Caco-2 (cell line): ENCODE measurements around the gene PRDM15. TPM values are rescaled to one million over a fixed set of nuclear protein-coding genes. Genes with fewer than 3 reads are reported as not detected.

Experiments
- BruUV-seq: library from RNA; stranded (reverse); fragments of 400-500 nt; replicated peaks from 2 replicates; lab custom pipeline; 2021; lab: Mats Ljungman, UMichigan
- CTCF ChIA-PET: fragments of 300-600 bp; sonication (Branson Sonifier 250); formaldehyde crosslinking; loops from one replicate; lab custom pipeline; 2022; ENCODE audit warnings: antibody characterized with exemption; lab: Charles Lee
- POLR2A ChIA-PET: fragments of 300-600 bp; sonication (Branson Sonifier 250); formaldehyde crosslinking; loops from one replicate; lab custom pipeline; 2022; ENCODE audit warnings: antibody characterized with exemption; lab: Charles Lee
- DNase-seq, 2 experiments: peaks; one replicate each; pipeline versions ENCODE4 v3.0.0 to v3.0.0-alpha.2; 2020 to 2022
- H3K27me3 ChIP-seq: replicated peaks from 2 replicates; pipeline ENCODE4 v1.6.0; 2011; ENCODE audit warnings: low read length; ENCODE audit not compliant: control insufficient read depth, insufficient read depth
- H3K36me3 ChIP-seq: 2 replicates; pipeline ENCODE4 v1.5.1; 2011; ENCODE audit warnings: low read length; ENCODE audit not compliant: control insufficient read depth, insufficient read depth
- H3K4me1 ChIP-seq: fragments of 250-450 bp; sonication (Bioruptor Pico); 2 replicates; pipeline ENCODE4 v1.5.1; 2020; ENCODE audit warnings: mild to moderate bottlenecking
- H3K4me3 ChIP-seq: 2 replicates; pipeline ENCODE4 v1.5.1; 2011; ENCODE audit warnings: low read depth, mild to moderate bottlenecking, control low read depth, low read length
- H3K9me3 ChIP-seq: fragments of 250-450 bp; sonication (Bioruptor Pico); 2 replicates; pipeline ENCODE4 v1.5.1; 2020; ENCODE audit warnings: mild to moderate bottlenecking, moderate library complexity
- H3K27ac Mint-ChIP-seq: one replicate; pipeline ENCODE4 v1.8.0; 2022; ENCODE audit warnings: mixed read lengths; ENCODE audit not compliant: unreplicated experiment
- H3K27me3 Mint-ChIP-seq: one replicate; pipeline ENCODE4 v1.8.0; 2022; ENCODE audit warnings: mixed read lengths; ENCODE audit not compliant: insufficient read depth, unreplicated experiment
- H3K36me3 Mint-ChIP-seq: one replicate; pipeline ENCODE4 v1.8.0; 2022; ENCODE audit warnings: mild to moderate bottlenecking, mixed read lengths; ENCODE audit not compliant: insufficient read depth, unreplicated experiment
- H3K4me1 Mint-ChIP-seq: one replicate; pipeline ENCODE4 v1.8.0; 2022; ENCODE audit warnings: low read depth, mixed read lengths; ENCODE audit not compliant: unreplicated experiment
- H3K4me3 Mint-ChIP-seq: one replicate; pipeline ENCODE4 v1.8.0; 2022; ENCODE audit warnings: mild to moderate bottlenecking, moderate library complexity, mixed read lengths; ENCODE audit not compliant: unreplicated experiment
- H3K9me3 Mint-ChIP-seq: one replicate; pipeline ENCODE4 v1.8.0; 2022; ENCODE audit warnings: mixed read lengths; ENCODE audit not compliant: unreplicated experiment
- intact Hi-C: fragments of 100-400 bp; cut with micrococcal nuclease; formaldehyde crosslinking; loops from one replicate; pipeline ENCODE4 v1.10.0; 2022; ENCODE audit not compliant: unreplicated experiment
- total RNA-seq: library from RNA; stranded (reverse); gene quantifications from 2 replicates; pipeline ENCODE4 v1.2.3, GENCODE V29; 2022
- TF ChIP-seq, protein P1 (sequence below), 2 experiments: fragments of 200-600 bp in 1 of 2; IDR thresholded peaks; 1 replicate in 1 of 2; 2 replicates in 1 of 2; pipeline versions ENCODE4 v1.5.1 to v1.8.0; 2011 to 2022; ENCODE audit warnings: antibody characterized with exemption in 1 of 2, control low read depth in 1 of 2, inconsistent platforms in 1 of 2, low read depth in 1 of 2, low read length in 1 of 2, mild to moderate bottlenecking in 1 of 2, moderate library complexity in 1 of 2; ENCODE audit not compliant: insufficient read depth in 1 of 2, severe bottlenecking in 1 of 2, unreplicated experiment in 1 of 2

PRDM15 gene
- total RNA-seq, 1 experiment from 2014 or later = 5.6 TPM

DNA sequence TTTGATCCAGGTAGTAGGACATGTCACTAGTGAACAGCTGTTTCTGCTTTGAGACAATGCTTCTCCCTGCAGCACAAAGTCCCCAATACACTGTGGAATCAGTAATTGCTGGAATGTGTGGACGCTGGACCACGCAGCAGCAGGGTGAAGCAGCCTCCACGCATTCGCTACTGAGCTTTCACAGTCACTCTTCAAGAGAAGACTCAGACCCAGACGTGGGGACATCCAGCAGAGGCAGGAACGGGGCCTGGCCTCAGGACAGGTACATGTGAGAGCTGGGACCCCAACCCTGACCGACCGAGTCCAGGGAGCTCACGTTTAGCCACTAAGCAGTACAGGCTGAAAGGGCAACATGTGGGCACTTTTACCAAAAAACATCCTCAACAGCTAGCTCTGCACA lies 34.1 kb upstream of the PRDM15 start:
- TF ChIP-seq, protein P1, sequence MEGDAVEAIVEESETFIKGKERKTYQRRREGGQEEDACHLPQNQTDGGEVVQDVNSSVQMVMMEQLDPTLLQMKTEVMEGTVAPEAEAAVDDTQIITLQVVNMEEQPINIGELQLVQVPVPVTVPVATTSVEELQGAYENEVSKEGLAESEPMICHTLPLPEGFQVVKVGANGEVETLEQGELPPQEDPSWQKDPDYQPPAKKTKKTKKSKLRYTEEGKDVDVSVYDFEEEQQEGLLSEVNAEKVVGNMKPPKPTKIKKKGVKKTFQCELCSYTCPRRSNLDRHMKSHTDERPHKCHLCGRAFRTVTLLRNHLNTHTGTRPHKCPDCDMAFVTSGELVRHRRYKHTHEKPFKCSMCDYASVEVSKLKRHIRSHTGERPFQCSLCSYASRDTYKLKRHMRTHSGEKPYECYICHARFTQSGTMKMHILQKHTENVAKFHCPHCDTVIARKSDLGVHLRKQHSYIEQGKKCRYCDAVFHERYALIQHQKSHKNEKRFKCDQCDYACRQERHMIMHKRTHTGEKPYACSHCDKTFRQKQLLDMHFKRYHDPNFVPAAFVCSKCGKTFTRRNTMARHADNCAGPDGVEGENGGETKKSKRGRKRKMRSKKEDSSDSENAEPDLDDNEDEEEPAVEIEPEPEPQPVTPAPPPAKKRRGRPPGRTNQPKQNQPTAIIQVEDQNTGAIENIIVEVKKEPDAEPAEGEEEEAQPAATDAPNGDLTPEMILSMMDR (IDR thresholded peaks at IDR 0.05; ENCODE audit: insufficient read depth in 1 of 2, low read depth in 1 of 2, low read length in 1 of 2, severe bottlenecking in 1 of 2, unreplicated experiment in 1 of 2) = no peak
- H3K4me1 ChIP-seq = no peaks in the 10 kb centered on the region
- H3K4me3 ChIP-seq = no peak overlapping the region
- H3K27me3 Mint-ChIP-seq = no peaks in the 10 kb centered on the region
- no peaks in the 10 kb centered on the region for H3K9me3 Mint-ChIP-seq
- ChIA-PET CTCF (no interaction called here), POLR2A (no interaction called here)
- no peaks in the 10 kb centered on the region for H3K36me3 ChIP-seq
- H3K27me3 ChIP-seq = no peaks in the 10 kb centered on the region
- intact Hi-C loops = no loop called here
- no TSS peak for BruUV-seq
- H3K36me3 Mint-ChIP-seq = peaks cover 18% of the 10 kb centered on the region
- no peak for DNase-seq
- no peak overlapping the region for H3K27ac Mint-ChIP-seq
- H3K4me3 Mint-ChIP-seq = no peak overlapping the region
- H3K9me3 ChIP-seq = no peaks in the 10 kb centered on the region
- no peaks in the 10 kb centered on the region for H3K4me1 Mint-ChIP-seq

DNA sequence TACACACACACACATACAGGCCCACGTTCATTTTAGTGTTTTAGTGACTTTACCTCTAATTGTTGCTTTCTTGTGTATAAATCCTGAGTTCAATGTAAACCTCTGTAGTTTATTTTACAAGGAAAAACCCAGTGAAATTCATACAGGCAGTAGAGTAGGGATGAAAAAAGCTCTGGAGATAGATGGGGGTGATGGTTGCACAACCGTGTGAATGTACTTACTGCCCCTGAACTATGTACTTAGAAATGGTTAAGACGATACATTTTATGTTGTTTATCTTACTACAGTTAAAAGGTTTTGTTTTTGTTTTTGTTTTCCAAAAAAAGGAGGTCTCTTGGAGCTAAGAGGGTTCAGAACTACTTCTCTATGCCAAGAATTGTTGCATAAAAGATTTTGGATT lies 29.7 kb upstream of the PRDM15 start:
- TF ChIP-seq, protein P1 (IDR thresholded peaks at IDR 0.05; ENCODE audit: insufficient read depth in 1 of 2, low read depth in 1 of 2, low read length in 1 of 2, severe bottlenecking in 1 of 2, unreplicated experiment in 1 of 2) = no peak
- Histone ChIP-seq H3K36me3 (no peaks in the 10 kb centered on the region), H3K27me3 (no peaks in the 10 kb centered on the region), H3K9me3 (no peaks in the 10 kb centered on the region), H3K4me3 (no peak overlapping the region), H3K4me1 (no peaks in the 10 kb centered on the region)
- Mint-ChIP-seq H3K4me3 (no peak overlapping the region), H3K9me3 (no peaks in the 10 kb centered on the region), H3K36me3 (peaks cover 29% of the 10 kb centered on the region), H3K27ac (no peak overlapping the region), H3K4me1 (no peaks in the 10 kb centered on the region), H3K27me3 (no peaks in the 10 kb centered on the region)
- intact Hi-C loops = no loop called here
- ChIA-PET POLR2A (no interaction called here), CTCF (no interaction called here)
- no TSS peak for BruUV-seq
- no peak for DNase-seq

DNA sequence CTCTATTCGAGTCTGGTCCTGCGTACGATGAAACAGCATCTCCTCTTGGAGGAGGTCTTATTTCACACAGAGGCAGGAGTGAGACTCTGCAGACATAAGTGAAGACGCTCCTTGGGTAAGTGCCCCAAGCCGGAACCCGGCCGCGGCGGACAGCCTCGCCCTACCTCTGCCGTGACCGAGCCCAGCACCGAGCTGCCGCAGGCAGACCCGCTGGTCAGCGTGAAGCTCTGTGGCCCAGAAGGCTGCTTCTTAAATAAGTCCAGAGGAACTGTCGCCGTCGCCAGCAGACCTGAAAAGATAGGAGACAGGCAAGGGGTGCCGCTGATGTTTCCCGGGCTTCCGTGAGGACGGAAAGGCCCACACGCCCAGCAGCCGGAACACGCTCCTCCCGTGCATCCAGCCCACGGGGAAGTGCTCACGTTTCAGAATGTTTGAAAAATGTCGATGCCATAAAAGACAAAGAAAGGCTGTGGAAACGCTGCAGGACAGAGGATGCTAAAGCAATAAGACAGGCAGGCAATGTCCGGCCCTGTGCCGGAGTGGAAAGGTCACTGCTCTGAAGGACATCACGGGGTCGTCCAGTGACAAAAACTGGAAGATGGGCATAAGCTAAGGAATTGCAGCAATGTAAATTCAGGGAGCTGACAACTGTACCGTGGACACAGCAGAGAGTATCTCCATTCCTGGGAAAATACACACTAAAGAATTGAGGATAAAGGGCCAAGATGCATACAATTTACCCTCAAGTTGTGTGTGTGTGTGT lies 28.5 kb upstream of the PRDM15 start:
- peaks cover 28% of the 10 kb centered on the region for H3K36me3 Mint-ChIP-seq
- H3K27me3 ChIP-seq = no peaks in the 10 kb centered on the region
- H3K9me3 ChIP-seq = no peaks in the 10 kb centered on the region
- no TSS peak for BruUV-seq
- DNase-seq = no peak
- H3K36me3 ChIP-seq = no peaks in the 10 kb centered on the region
- H3K9me3 Mint-ChIP-seq = no peaks in the 10 kb centered on the region
- no peaks in the 10 kb centered on the region for H3K4me1 Mint-ChIP-seq
- no peak overlapping the region for H3K4me3 ChIP-seq
- POLR2A ChIA-PET = no interaction called here
- TF ChIP-seq, protein P1 (IDR thresholded peaks at IDR 0.05; ENCODE audit: insufficient read depth in 1 of 2, low read depth in 1 of 2, low read length in 1 of 2, severe bottlenecking in 1 of 2, unreplicated experiment in 1 of 2) = no peak
- H3K27me3 Mint-ChIP-seq = no peaks in the 10 kb centered on the region
- no peaks in the 10 kb centered on the region for H3K4me1 ChIP-seq
- CTCF ChIA-PET = no interaction called here
- no peak overlapping the region for H3K4me3 Mint-ChIP-seq
- intact Hi-C loops = no loop called here
- H3K27ac Mint-ChIP-seq = no peak overlapping the region
